Stromal cell of bone marrow (primary cell): ENCODE results near the gene GON7.

ENCODE experiments used
- DNase-seq: peaks from one replicate; pipeline ENCODE4 v3.0.0-alpha.2; 2012; ENCODE audit warnings: low read depth

Gene GON7

GRCh38 chr14:93156693-93157369 lies 50.0 kb downstream of the GON7 start:
- no peak for DNase-seq

- DNase-seq: no peak
Observed at GRCh38 chr14:93155667-93156066, 51.2 kb downstream of the GON7 start.

- DNase-seq: no peak
Observed at GRCh38 chr14:93153121-93153520, 53.7 kb downstream of the GON7 start.
